GM18517 (cell line): ENCODE results near the gene CPA1.

ENCODE experiments used
- ATAC-seq: cut with Tn5 transposase; IDR thresholded peaks from one replicate; pipeline ENCODE4 v1.9.1; 2021; ENCODE audit warnings: mild to moderate bottlenecking, moderate library complexity; ENCODE audit not compliant: unreplicated experiment

Gene CPA1

GRCh38 chr7:130421684-130422083 is 41.4 kb downstream of the CPA1 start:
- ATAC-seq: no peak

- ATAC-seq: no peak
These were observed 43.3 kb downstream of the CPA1 start for GRCh38 chr7:130423501-130424037.

- no peak for ATAC-seq
These were observed 45.5 kb downstream of the CPA1 start for GRCh38 chr7:130425796-130426195.

- ATAC-seq: no peak
These were observed 46.3 kb downstream of the CPA1 start for GRCh38 chr7:130426564-130426963.

- ATAC-seq: no peak
These were observed 48.7 kb downstream of the CPA1 start for GRCh38 chr7:130429019-130429418.

GRCh38 chr7:130430115-130430514 is 49.8 kb downstream of the CPA1 start:
- ATAC-seq: no peak

GRCh38 chr7:130430841-130431666 is 50.8 kb downstream of the CPA1 start:
- no peak for ATAC-seq

GRCh38 chr7:130432886-130433285 is 52.6 kb downstream of the CPA1 start:
- no peak for ATAC-seq

- no peak for ATAC-seq
These were observed 53.0 kb downstream of the CPA1 start for GRCh38 chr7:130433301-130433700.

- no peak for ATAC-seq
These were observed 55.1 kb downstream of the CPA1 start for GRCh38 chr7:130435311-130435854.

- no peak for ATAC-seq
These were observed 56.0 kb downstream of the CPA1 start for GRCh38 chr7:130436253-130436652.
